Liver (tissue), 9 donors: ENCODE data around the gene MYL3. TPM values are rescaled to one million over a fixed set of nuclear protein-coding genes. Genes with fewer than 3 reads are reported as not detected.
A peak's percentile ranks its signal among the peaks of the same experiment; 100 is the strongest.

Source experiments
- DNase-seq: peaks from one replicate; pipeline ENCODE4 v3.0.0-alpha.2; 2017; ENCODE audit warnings: low spot score
- H3K27ac ChIP-seq, 2 donors: one replicate each; pipeline ENCODE4 v1.7.0; 2013; ENCODE audit warnings: inconsistent platforms in 2 of 2, low read length in 2 of 2, control low read depth in 1 of 2, low read depth in 1 of 2, mild to moderate bottlenecking in 1 of 2
- H3K27me3 ChIP-seq, 4 donors: one replicate each; pipeline versions ENCODE4 v1.6.1 to v1.7.0; 2013; ENCODE audit warnings: low read length in 3 of 4, inconsistent platforms in 1 of 4, mild to moderate bottlenecking in 1 of 4, moderate library complexity in 1 of 4; ENCODE audit not compliant: control insufficient read depth in 4 of 4, insufficient read depth in 4 of 4
- H3K36me3 ChIP-seq, 4 donors: one replicate each; pipeline versions ENCODE4 v1.6.1 to v1.7.0; 2013; ENCODE audit warnings: low read length in 3 of 4, mild to moderate bottlenecking in 3 of 4, low read depth in 1 of 4, moderate library complexity in 1 of 4; ENCODE audit not compliant: control insufficient read depth in 4 of 4, insufficient read depth in 3 of 4
- H3K4me1 ChIP-seq, 4 donors: one replicate each; pipeline versions ENCODE4 v1.6.1 to v1.7.0; 2013; ENCODE audit warnings: low read length in 3 of 4, mild to moderate bottlenecking in 3 of 4, moderate library complexity in 1 of 4; ENCODE audit not compliant: control insufficient read depth in 4 of 4, insufficient read depth in 4 of 4
- H3K4me3 ChIP-seq, 3 donors: one replicate each; pipeline versions ENCODE4 v1.6.1 to v1.7.0; 2013; ENCODE audit warnings: low read length in 3 of 3, control low read depth in 1 of 3, low read depth in 1 of 3, mild to moderate bottlenecking in 1 of 3
- H3K9ac ChIP-seq, 2 donors: one replicate each; pipeline ENCODE4 v1.7.0; 2013; ENCODE audit warnings: low read length in 2 of 2, mild to moderate bottlenecking in 2 of 2, moderate library complexity in 2 of 2, control low read depth in 1 of 2, low read depth in 1 of 2
- H3K9me3 ChIP-seq, 4 donors: one replicate each; pipeline versions ENCODE4 v1.6.1 to v1.7.0; 2013; ENCODE audit warnings: low read length in 3 of 4; ENCODE audit not compliant: control insufficient read depth in 4 of 4
- CTCF ChIP-seq: fragments of 150-350 bp; IDR thresholded peaks from 2 replicates; pipeline ENCODE4 v1.5.1; 2017; ENCODE audit warnings: improper control_type of control experiment, low read depth, low read length; ENCODE audit not compliant: missing input control
- EGR1 ChIP-seq, 2 donors: IDR thresholded peaks; 2 replicates each; pipeline ENCODE4 v1.6.1; 2016 to 2018; ENCODE audit warnings: antibody characterized with exemption in 2 of 2, low read depth in 2 of 2
- FOXA1 ChIP-seq: IDR thresholded peaks from 2 replicates; pipeline ENCODE4 v1.6.1; 2016; ENCODE audit warnings: antibody characterized with exemption
- FOXA2 ChIP-seq: IDR thresholded peaks from 2 replicates; pipeline ENCODE4 v1.6.1; 2016; ENCODE audit warnings: antibody characterized with exemption
- GABPA ChIP-seq, 2 donors: IDR thresholded peaks in 1 of 2; conservative IDR thresholded peaks in 1 of 2; 2 replicates each; pipeline ENCODE4 v1.6.1; 2016; ENCODE audit warnings: antibody characterized with exemption in 2 of 2, mild to moderate bottlenecking in 1 of 2, moderate library complexity in 1 of 2
- HNF4A ChIP-seq, 2 donors: conservative IDR thresholded peaks; 2 replicates each; pipeline ENCODE4 v1.6.1; 2016; ENCODE audit warnings: antibody characterized with exemption in 2 of 2, mild to moderate bottlenecking in 2 of 2
- HNF4G ChIP-seq: IDR thresholded peaks from 2 replicates; pipeline ENCODE4 v1.6.1; 2016; ENCODE audit warnings: antibody characterized with exemption
- JUND ChIP-seq, 2 donors: IDR thresholded peaks; 2 replicates each; pipeline ENCODE4 v1.6.1; 2016; ENCODE audit warnings: antibody characterized with exemption in 2 of 2
- MAX ChIP-seq: IDR thresholded peaks from 2 replicates; pipeline ENCODE4 v1.6.1; 2016; ENCODE audit warnings: antibody characterized with exemption
- NR2F2 ChIP-seq: IDR thresholded peaks from 2 replicates; pipeline ENCODE4 v1.6.1; 2016; ENCODE audit warnings: antibody characterized with exemption
- RAD21 ChIP-seq, 2 donors: IDR thresholded peaks; 2 replicates each; pipeline ENCODE4 v1.6.1; 2016; ENCODE audit warnings: antibody characterized with exemption in 2 of 2, mild to moderate bottlenecking in 2 of 2
- REST ChIP-seq: IDR thresholded peaks from 2 replicates; pipeline ENCODE4 v1.6.1; 2016; ENCODE audit warnings: antibody characterized with exemption, mild to moderate bottlenecking
- RXRA ChIP-seq, 2 donors: IDR thresholded peaks; 2 replicates each; pipeline ENCODE4 v1.6.1; 2017 to 2018; ENCODE audit warnings: antibody characterized with exemption in 2 of 2, mild to moderate bottlenecking in 1 of 2
- SP1 ChIP-seq: IDR thresholded peaks from 2 replicates; pipeline ENCODE4 v1.6.1; 2018; ENCODE audit warnings: antibody characterized with exemption, mild to moderate bottlenecking
- TAF1 ChIP-seq: conservative IDR thresholded peaks from 2 replicates; pipeline ENCODE4 v1.6.1; 2016; ENCODE audit warnings: antibody characterized with exemption, mild to moderate bottlenecking
- ZBTB33 ChIP-seq: IDR thresholded peaks from 2 replicates; pipeline ENCODE4 v1.6.1; 2016; ENCODE audit warnings: antibody characterized with exemption
- WGBS: extraction: QIAGEN DNeasy Blood & Tissue Kit; methylation state at CpG from one replicate; pipeline ENCODE4 v1.1.7; 2013; 5-methylcytosine and 5-hydroxymethylcytosine counted together
- polyA plus RNA-seq, 2 donors: library from polyadenylated mRNA; stranded (reverse) in 1 of 2; unstranded in 1 of 2; fragments of 200-250 nt in 1 of 2; fragments of >200 nt in 1 of 2; fragmentation: Nextera tagmentation in 1 of 2; extraction: Ambion mirVana in 1 of 2; gene quantifications; one replicate each; pipeline versions ENCODE4 v1.2.1 to v1.2.3, GENCODE V29; 2013 to 2015
- total RNA-seq, 2 donors: library from RNA; depleted of rRNA; stranded (reverse); fragments of >200 nt; gene quantifications; one replicate each; pipeline ENCODE4 v1.2.3, GENCODE V29; 2014
- donor health status: healthy.
- donor health status: healthy.
- donor health status: healthy.
- donor health status: healthy.
- donor health status: healthy.

Gene MYL3
- total and polyA plus RNA-seq, 4 donors, result 0.51 to 1.3 (median 0.81) TPM

- Histone ChIP-seq H3K27me3 (no peaks in the 10 kb centered on the region), H3K4me3 (no peak overlapping the region), H3K36me3 (no peaks in the 10 kb centered on the region), H3K9me3 (no peaks in the 10 kb centered on the region), H3K9ac (no peak overlapping the region), H3K4me1 (peaks cover 0 to 5% (median 3%) of the 10 kb centered on the region in 4 donors), H3K27ac (no peak overlapping the region)
- TF ChIP-seq GABPA (IDR thresholded peaks at IDR 0.05 in 1 of 2, conservative IDR thresholded peaks at IDR 0.05 in 1 of 2), result no peak
- TF ChIP-seq CTCF, result peak; percentile 24
- peak in 1 of 2 donors; percentile 57 for TF ChIP-seq RAD21 (IDR thresholded peaks at IDR 0.05)
- DNase-seq, result no peak
- WGBS, result 90% methylated on average over 19 of the region's 19 CpGs
These were observed 3.0 kb downstream of the MYL3 start for GRCh38 chr3:46860017-46860809.

GRCh38 chr3:46859001-46859710, 4.1 kb downstream of the MYL3 start:
- Histone ChIP-seq H3K36me3 (no peaks in the 10 kb centered on the region), H3K4me3 (no peak overlapping the region), H3K27ac (no peak overlapping the region), H3K9me3 (no peaks in the 10 kb centered on the region), H3K27me3 (no peaks in the 10 kb centered on the region), H3K4me1 (peaks cover 0 to 5% (median 3%) of the 10 kb centered on the region in 4 donors), H3K9ac (no peak overlapping the region)
- no peak for DNase-seq
- TF ChIP-seq ZBTB33 (no peak), SP1 (no peak), RAD21 (IDR thresholded peaks at IDR 0.05) (no peak), HNF4G (no peak), NR2F2 (peak; percentile 93), JUND (IDR thresholded peaks at IDR 0.05) (no peak), FOXA2 (no peak), TAF1 (no peak), MAX (no peak), CTCF (no peak), EGR1 (IDR thresholded peaks at IDR 0.05; ENCODE audit: low read depth in 2 of 2) (no peak), REST (no peak), FOXA1 (no peak), HNF4A (conservative IDR thresholded peaks at IDR 0.05) (no peak), RXRA (IDR thresholded peaks at IDR 0.05) (peak; percentile 85 to 89), GABPA (IDR thresholded peaks at IDR 0.05 in 1 of 2, conservative IDR thresholded peaks at IDR 0.05 in 1 of 2) (no peak)
- WGBS, result 82% methylated on average over 11 of the region's 11 CpGs
